WTC11 (cell line): Measurements from ENCODE around the gene VEPH1. TPM values are rescaled to one million over a fixed set of nuclear protein-coding genes. Genes with fewer than 3 reads are reported as not detected.

Experiments used
- CBFB ChIP-seq: sonication (generic); formaldehyde crosslinking; IDR thresholded peaks from 2 replicates; pipeline ENCODE4 v1.8.1; 2022; ENCODE audit warnings: mild to moderate bottlenecking, low read depth, missing genetic modification reagents
- GRHL2 ChIP-seq: fragments of 250-450 bp; sonication (Bioruptor Pico); IDR thresholded peaks from 2 replicates; pipeline ENCODE4 v1.8.0; 2022; ENCODE audit warnings: mild to moderate bottlenecking, moderate library complexity; ENCODE audit not compliant: insufficient replicate concordance, severe bottlenecking
- MYBL2 ChIP-seq: sonication (generic); formaldehyde crosslinking; IDR thresholded peaks from 2 replicates; pipeline ENCODE4 v1.8.1; 2023; ENCODE audit warnings: mild to moderate bottlenecking, moderate library complexity, missing genetic modification reagents
- NFE2L1 ChIP-seq: sonication (generic); formaldehyde crosslinking; IDR thresholded peaks from 2 replicates; pipeline ENCODE4 v1.8.1; 2023; ENCODE audit warnings: missing genetic modification reagents
- NFYB ChIP-seq: sonication (generic); formaldehyde crosslinking; conservative IDR thresholded peaks from 2 replicates; pipeline ENCODE4 v1.8.0; 2022; ENCODE audit warnings: low read depth, missing genetic modification reagents
- NR3C1 ChIP-seq: sonication (generic); formaldehyde crosslinking; conservative IDR thresholded peaks from 2 replicates; pipeline ENCODE4 v1.8.1; 2023; ENCODE audit warnings: low read depth, mild to moderate bottlenecking, missing genetic modification reagents
- RELA ChIP-seq: sonication (generic); formaldehyde crosslinking; IDR thresholded peaks from 2 replicates; pipeline ENCODE4 v1.8.1; 2022; ENCODE audit warnings: missing genetic modification reagents, mild to moderate bottlenecking, borderline replicate concordance
- RORB ChIP-seq: fragments of 250-450 bp; sonication (Bioruptor Pico); IDR thresholded peaks from 2 replicates; pipeline ENCODE4 v1.9.0; 2021; ENCODE audit warnings: mild to moderate bottlenecking
- SMAD3 ChIP-seq: sonication (generic); formaldehyde crosslinking; IDR thresholded peaks from 2 replicates; pipeline ENCODE4 v1.8.0; 2022; ENCODE audit warnings: missing genetic modification reagents, mild to moderate bottlenecking, borderline replicate concordance
- SMAD4 ChIP-seq: sonication (generic); formaldehyde crosslinking; IDR thresholded peaks from 2 replicates; pipeline ENCODE4 v1.8.0; 2022; ENCODE audit warnings: mild to moderate bottlenecking, missing genetic modification reagents
- TP53 ChIP-seq: sonication (generic); formaldehyde crosslinking; IDR thresholded peaks from 2 replicates; pipeline ENCODE4 v1.8.1; 2023; ENCODE audit warnings: mild to moderate bottlenecking, missing genetic modification reagents
- ZNF121 ChIP-seq: sonication (generic); formaldehyde crosslinking; IDR thresholded peaks from 2 replicates; pipeline ENCODE4 v1.8.0; 2023; ENCODE audit warnings: missing genetic modification reagents
- ZNF138 ChIP-seq: sonication (generic); formaldehyde crosslinking; conservative IDR thresholded peaks from 2 replicates; pipeline ENCODE4 v1.8.1; 2022; ENCODE audit warnings: mild to moderate bottlenecking, moderate library complexity, missing genetic modification reagents
- ZNF232 ChIP-seq: sonication (generic); formaldehyde crosslinking; IDR thresholded peaks from 2 replicates; pipeline ENCODE4 v1.8.0; 2022; ENCODE audit warnings: mild to moderate bottlenecking, missing genetic modification reagents
- ZNF671 ChIP-seq: fragments of 250-450 bp; sonication (Bioruptor Pico); IDR thresholded peaks from 2 replicates; pipeline ENCODE4 v1.8.0; 2021; ENCODE audit warnings: mild to moderate bottlenecking
- total RNA-seq: library from RNA; stranded (reverse); gene quantifications from 3 replicates; pipeline ENCODE4 v1.2.3, GENCODE V29; 2021
- TF ChIP-seq, protein P1 (sequence below): sonication (generic); formaldehyde crosslinking; conservative IDR thresholded peaks from 2 replicates; pipeline ENCODE4 v1.8.1; 2023; ENCODE audit warnings: mild to moderate bottlenecking, low read depth, missing genetic modification reagents, moderate library complexity
- TF ChIP-seq, protein P2 (sequence below): sonication (generic); formaldehyde crosslinking; IDR thresholded peaks from 2 replicates; pipeline ENCODE4 v1.8.0; 2023; ENCODE audit warnings: missing genetic modification reagents, mild to moderate bottlenecking, borderline replicate concordance
- TF ChIP-seq, protein P3 (sequence below): sonication (generic); formaldehyde crosslinking; conservative IDR thresholded peaks from 2 replicates; pipeline ENCODE4 v1.8.1; 2022; ENCODE audit warnings: mild to moderate bottlenecking, missing genetic modification reagents
- TF ChIP-seq, protein P4 (sequence below): sonication (generic); formaldehyde crosslinking; IDR thresholded peaks from 2 replicates; pipeline ENCODE4 v1.8.1; 2022; ENCODE audit warnings: low read depth, mild to moderate bottlenecking, moderate library complexity, missing genetic modification reagents, borderline replicate concordance
- TF ChIP-seq, protein P5 (sequence below): sonication (generic); formaldehyde crosslinking; IDR thresholded peaks from 2 replicates; pipeline ENCODE4 v1.8.1; 2022; ENCODE audit warnings: missing genetic modification reagents, borderline replicate concordance
- TF ChIP-seq, protein P6 (sequence below): sonication (generic); formaldehyde crosslinking; IDR thresholded peaks from 2 replicates; pipeline ENCODE4 v1.8.1; 2022; ENCODE audit warnings: mild to moderate bottlenecking, moderate library complexity, missing genetic modification reagents
- TF ChIP-seq, protein P7 (sequence below): sonication (generic); formaldehyde crosslinking; IDR thresholded peaks from 2 replicates; pipeline ENCODE4 v1.8.1; 2023; ENCODE audit warnings: mild to moderate bottlenecking, missing genetic modification reagents, moderate library complexity
- TF ChIP-seq, protein P8 (sequence below): fragments of 250-450 bp; sonication (Bioruptor Pico); IDR thresholded peaks from 2 replicates; pipeline ENCODE4 v2.1.2; 2022; ENCODE audit warnings: mild to moderate bottlenecking, moderate library complexity

VEPH1 gene
- total RNA-seq, 1 experiment from 2014 or later, result 10.8 TPM

DNA sequence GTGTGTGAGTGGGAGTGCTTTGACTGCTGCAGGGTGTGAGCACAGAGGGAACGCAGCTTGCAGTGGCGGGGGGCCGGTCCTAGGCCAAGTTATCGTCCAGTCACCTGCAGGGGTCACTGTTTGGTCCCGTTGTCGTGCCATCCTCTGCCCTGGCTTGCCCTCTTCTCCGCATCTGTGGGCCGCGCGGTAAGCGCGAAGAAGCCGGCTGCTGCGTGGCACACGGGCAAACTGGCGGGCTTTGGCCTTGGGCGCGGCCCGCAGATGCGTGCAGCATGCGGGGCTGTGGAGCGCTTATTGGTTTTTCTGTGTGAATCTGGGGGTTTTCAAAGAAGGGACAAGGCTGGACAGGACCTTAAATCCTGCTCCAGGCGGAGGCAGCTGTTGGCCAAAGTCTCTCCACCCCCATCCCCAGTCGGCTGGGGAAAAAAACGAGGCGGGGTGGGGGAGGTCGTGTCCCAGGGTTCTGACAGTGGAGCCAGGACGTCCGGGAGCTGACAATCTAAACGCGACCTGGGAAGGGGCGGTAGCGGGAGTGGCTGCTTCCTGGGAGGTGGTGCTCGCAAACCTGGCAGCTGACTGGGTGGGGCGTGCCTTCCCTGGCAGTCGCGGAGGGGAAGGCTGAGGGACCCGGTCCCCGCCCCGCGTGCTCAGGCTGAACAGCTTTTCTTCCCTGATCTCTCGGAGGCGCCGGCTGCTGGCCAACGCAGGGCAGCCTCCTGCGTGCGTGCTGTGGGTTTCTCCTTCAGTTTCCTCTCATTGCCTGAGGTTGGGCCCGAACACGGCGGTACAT, 39.7 kb upstream of the VEPH1 start (continued):
- TF ChIP-seq, protein P1, sequence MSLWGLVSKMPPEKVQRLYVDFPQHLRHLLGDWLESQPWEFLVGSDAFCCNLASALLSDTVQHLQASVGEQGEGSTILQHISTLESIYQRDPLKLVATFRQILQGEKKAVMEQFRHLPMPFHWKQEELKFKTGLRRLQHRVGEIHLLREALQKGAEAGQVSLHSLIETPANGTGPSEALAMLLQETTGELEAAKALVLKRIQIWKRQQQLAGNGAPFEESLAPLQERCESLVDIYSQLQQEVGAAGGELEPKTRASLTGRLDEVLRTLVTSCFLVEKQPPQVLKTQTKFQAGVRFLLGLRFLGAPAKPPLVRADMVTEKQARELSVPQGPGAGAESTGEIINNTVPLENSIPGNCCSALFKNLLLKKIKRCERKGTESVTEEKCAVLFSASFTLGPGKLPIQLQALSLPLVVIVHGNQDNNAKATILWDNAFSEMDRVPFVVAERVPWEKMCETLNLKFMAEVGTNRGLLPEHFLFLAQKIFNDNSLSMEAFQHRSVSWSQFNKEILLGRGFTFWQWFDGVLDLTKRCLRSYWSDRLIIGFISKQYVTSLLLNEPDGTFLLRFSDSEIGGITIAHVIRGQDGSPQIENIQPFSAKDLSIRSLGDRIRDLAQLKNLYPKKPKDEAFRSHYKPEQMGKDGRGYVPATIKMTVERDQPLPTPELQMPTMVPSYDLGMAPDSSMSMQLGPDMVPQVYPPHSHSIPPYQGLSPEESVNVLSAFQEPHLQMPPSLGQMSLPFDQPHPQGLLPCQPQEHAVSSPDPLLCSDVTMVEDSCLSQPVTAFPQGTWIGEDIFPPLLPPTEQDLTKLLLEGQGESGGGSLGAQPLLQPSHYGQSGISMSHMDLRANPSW (CRISPR knock-in tag), result no peak
- TF ChIP-seq, protein P2, sequence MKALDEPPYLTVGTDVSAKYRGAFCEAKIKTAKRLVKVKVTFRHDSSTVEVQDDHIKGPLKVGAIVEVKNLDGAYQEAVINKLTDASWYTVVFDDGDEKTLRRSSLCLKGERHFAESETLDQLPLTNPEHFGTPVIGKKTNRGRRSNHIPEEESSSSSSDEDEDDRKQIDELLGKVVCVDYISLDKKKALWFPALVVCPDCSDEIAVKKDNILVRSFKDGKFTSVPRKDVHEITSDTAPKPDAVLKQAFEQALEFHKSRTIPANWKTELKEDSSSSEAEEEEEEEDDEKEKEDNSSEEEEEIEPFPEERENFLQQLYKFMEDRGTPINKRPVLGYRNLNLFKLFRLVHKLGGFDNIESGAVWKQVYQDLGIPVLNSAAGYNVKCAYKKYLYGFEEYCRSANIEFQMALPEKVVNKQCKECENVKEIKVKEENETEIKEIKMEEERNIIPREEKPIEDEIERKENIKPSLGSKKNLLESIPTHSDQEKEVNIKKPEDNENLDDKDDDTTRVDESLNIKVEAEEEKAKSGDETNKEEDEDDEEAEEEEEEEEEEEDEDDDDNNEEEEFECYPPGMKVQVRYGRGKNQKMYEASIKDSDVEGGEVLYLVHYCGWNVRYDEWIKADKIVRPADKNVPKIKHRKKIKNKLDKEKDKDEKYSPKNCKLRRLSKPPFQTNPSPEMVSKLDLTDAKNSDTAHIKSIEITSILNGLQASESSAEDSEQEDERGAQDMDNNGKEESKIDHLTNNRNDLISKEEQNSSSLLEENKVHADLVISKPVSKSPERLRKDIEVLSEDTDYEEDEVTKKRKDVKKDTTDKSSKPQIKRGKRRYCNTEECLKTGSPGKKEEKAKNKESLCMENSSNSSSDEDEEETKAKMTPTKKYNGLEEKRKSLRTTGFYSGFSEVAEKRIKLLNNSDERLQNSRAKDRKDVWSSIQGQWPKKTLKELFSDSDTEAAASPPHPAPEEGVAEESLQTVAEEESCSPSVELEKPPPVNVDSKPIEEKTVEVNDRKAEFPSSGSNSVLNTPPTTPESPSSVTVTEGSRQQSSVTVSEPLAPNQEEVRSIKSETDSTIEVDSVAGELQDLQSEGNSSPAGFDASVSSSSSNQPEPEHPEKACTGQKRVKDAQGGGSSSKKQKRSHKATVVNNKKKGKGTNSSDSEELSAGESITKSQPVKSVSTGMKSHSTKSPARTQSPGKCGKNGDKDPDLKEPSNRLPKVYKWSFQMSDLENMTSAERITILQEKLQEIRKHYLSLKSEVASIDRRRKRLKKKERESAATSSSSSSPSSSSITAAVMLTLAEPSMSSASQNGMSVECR (CRISPR knock-in tag), result no peak
- TF ChIP-seq RELA (CRISPR knock-in tag), result no peak
- TF ChIP-seq, protein P3, sequence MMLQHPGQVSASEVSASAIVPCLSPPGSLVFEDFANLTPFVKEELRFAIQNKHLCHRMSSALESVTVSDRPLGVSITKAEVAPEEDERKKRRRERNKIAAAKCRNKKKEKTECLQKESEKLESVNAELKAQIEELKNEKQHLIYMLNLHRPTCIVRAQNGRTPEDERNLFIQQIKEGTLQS (CRISPR knock-in tag), result no peak
- TF ChIP-seq, protein P4, sequence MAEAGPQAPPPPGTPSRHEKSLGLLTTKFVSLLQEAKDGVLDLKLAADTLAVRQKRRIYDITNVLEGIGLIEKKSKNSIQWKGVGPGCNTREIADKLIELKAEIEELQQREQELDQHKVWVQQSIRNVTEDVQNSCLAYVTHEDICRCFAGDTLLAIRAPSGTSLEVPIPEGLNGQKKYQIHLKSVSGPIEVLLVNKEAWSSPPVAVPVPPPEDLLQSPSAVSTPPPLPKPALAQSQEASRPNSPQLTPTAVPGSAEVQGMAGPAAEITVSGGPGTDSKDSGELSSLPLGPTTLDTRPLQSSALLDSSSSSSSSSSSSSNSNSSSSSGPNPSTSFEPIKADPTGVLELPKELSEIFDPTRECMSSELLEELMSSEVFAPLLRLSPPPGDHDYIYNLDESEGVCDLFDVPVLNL (CRISPR knock-in tag), result no peak
- no peak; the same call in 1 of the 2 replicates for TF ChIP-seq ZNF671
- TF ChIP-seq ZNF232, result no peak
- no peak for TF ChIP-seq NFE2L1 (CRISPR knock-in tag)
- no peak for TF ChIP-seq ZNF121 (CRISPR knock-in tag)
- TF ChIP-seq RORB (CRISPR knock-in tag), result no peak
- TF ChIP-seq NR3C1, result no peak
- no peak for TF ChIP-seq CBFB (CRISPR knock-in tag)
- no peak for TF ChIP-seq ZNF138 (CRISPR knock-in tag)
- TF ChIP-seq MYBL2, result no peak
- 0 out of 2 replicates have a peak, but pooled peaks have one; percentile 38 for TF ChIP-seq TP53 (CRISPR knock-in tag)
- no peak for TF ChIP-seq GRHL2 (CRISPR knock-in tag)
- TF ChIP-seq, protein P5, sequence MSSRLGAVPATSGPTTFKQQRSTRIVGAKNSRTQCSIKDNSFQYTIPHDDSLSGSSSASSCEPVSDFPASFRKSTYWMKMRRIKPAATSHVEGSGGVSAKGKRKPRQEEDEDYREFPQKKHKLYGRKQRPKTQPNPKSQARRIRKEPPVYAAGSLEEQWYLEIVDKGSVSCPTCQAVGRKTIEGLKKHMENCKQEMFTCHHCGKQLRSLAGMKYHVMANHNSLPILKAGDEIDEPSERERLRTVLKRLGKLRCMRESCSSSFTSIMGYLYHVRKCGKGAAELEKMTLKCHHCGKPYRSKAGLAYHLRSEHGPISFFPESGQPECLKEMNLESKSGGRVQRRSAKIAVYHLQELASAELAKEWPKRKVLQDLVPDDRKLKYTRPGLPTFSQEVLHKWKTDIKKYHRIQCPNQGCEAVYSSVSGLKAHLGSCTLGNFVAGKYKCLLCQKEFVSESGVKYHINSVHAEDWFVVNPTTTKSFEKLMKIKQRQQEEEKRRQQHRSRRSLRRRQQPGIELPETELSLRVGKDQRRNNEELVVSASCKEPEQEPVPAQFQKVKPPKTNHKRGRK, result no peak
- no peak for TF ChIP-seq NFYB (CRISPR knock-in tag)
- TF ChIP-seq SMAD3 (CRISPR knock-in tag), result peak; percentile 61; the same call in 1 of the 2 replicates
- TF ChIP-seq SMAD4 (CRISPR knock-in tag), result no peak
- TF ChIP-seq, protein P6, sequence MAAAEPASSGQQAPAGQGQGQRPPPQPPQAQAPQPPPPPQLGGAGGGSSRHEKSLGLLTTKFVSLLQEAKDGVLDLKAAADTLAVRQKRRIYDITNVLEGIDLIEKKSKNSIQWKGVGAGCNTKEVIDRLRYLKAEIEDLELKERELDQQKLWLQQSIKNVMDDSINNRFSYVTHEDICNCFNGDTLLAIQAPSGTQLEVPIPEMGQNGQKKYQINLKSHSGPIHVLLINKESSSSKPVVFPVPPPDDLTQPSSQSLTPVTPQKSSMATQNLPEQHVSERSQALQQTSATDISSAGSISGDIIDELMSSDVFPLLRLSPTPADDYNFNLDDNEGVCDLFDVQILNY, result no peak
- TF ChIP-seq, protein P7, sequence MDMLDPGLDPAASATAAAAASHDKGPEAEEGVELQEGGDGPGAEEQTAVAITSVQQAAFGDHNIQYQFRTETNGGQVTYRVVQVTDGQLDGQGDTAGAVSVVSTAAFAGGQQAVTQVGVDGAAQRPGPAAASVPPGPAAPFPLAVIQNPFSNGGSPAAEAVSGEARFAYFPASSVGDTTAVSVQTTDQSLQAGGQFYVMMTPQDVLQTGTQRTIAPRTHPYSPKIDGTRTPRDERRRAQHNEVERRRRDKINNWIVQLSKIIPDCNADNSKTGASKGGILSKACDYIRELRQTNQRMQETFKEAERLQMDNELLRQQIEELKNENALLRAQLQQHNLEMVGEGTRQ (CRISPR knock-in tag), result no peak
- TF ChIP-seq, protein P8, sequence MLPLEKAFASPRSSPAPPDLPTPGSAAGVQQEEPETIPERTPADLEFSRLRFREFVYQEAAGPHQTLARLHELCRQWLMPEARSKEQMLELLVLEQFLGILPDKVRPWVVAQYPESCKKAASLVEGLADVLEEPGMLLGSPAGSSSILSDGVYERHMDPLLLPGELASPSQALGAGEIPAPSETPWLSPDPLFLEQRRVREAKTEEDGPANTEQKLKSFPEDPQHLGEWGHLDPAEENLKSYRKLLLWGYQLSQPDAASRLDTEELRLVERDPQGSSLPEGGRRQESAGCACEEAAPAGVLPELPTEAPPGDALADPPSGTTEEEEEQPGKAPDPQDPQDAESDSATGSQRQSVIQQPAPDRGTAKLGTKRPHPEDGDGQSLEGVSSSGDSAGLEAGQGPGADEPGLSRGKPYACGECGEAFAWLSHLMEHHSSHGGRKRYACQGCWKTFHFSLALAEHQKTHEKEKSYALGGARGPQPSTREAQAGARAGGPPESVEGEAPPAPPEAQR (CRISPR knock-in tag), result no peak
